WTC11 (cell line): ENCODE results near the gene RPS27A.

Experiments used
- CBFB ChIP-seq: sonication (generic); formaldehyde crosslinking; IDR thresholded peaks from 2 replicates; pipeline ENCODE4 v1.8.1; 2022; ENCODE audit warnings: mild to moderate bottlenecking, low read depth, missing genetic modification reagents
- E2F1 ChIP-seq: sonication (generic); formaldehyde crosslinking; IDR thresholded peaks from 2 replicates; pipeline ENCODE4 v1.8.0; 2022; ENCODE audit warnings: mild to moderate bottlenecking, missing genetic modification reagents
- MYBL2 ChIP-seq: sonication (generic); formaldehyde crosslinking; IDR thresholded peaks from 2 replicates; pipeline ENCODE4 v1.8.1; 2023; ENCODE audit warnings: mild to moderate bottlenecking, moderate library complexity, missing genetic modification reagents
- NFE2L1 ChIP-seq: sonication (generic); formaldehyde crosslinking; IDR thresholded peaks from 2 replicates; pipeline ENCODE4 v1.8.1; 2023; ENCODE audit warnings: missing genetic modification reagents
- TEAD4 ChIP-seq: sonication (generic); formaldehyde crosslinking; IDR thresholded peaks from 2 replicates; pipeline ENCODE4 v1.8.0; 2022; ENCODE audit warnings: mild to moderate bottlenecking, missing genetic modification reagents
- TF ChIP-seq, protein P1 (sequence below): fragments of 200-600 bp; IDR thresholded peaks from 2 replicates; pipeline ENCODE4 v1.8.0; 2022; ENCODE audit warnings: antibody characterized with exemption

DNA sequence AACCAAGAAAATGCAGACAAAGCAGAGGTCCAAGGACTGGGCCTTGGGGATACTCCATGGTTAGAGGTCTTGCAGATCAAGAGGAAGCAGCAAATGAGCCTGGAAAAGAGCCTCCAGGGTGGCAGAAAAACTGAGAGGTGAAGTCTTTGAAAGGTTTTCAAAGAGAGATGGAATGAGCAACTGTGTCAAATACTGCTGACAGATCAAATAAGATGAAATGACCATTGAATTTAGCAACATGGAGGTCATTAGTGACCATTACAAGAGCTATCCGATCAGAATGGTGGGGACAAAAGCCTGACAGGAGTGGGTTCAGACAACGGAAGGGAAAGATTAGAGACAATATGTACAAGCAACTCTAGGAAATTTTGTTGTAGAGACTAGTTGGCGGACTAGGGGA is 1.9 kb upstream of the RPS27A start:
- TF ChIP-seq, protein P1, sequence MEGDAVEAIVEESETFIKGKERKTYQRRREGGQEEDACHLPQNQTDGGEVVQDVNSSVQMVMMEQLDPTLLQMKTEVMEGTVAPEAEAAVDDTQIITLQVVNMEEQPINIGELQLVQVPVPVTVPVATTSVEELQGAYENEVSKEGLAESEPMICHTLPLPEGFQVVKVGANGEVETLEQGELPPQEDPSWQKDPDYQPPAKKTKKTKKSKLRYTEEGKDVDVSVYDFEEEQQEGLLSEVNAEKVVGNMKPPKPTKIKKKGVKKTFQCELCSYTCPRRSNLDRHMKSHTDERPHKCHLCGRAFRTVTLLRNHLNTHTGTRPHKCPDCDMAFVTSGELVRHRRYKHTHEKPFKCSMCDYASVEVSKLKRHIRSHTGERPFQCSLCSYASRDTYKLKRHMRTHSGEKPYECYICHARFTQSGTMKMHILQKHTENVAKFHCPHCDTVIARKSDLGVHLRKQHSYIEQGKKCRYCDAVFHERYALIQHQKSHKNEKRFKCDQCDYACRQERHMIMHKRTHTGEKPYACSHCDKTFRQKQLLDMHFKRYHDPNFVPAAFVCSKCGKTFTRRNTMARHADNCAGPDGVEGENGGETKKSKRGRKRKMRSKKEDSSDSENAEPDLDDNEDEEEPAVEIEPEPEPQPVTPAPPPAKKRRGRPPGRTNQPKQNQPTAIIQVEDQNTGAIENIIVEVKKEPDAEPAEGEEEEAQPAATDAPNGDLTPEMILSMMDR: no peak
- TF ChIP-seq E2F1 (CRISPR knock-in tag) (no peak), NFE2L1 (CRISPR knock-in tag) (no peak), CBFB (CRISPR knock-in tag) (no peak), MYBL2 (no peak), TEAD4 (CRISPR knock-in tag) (no peak)
